ENCODE measurements around the gene HK3.

Gene HK3, protein sequence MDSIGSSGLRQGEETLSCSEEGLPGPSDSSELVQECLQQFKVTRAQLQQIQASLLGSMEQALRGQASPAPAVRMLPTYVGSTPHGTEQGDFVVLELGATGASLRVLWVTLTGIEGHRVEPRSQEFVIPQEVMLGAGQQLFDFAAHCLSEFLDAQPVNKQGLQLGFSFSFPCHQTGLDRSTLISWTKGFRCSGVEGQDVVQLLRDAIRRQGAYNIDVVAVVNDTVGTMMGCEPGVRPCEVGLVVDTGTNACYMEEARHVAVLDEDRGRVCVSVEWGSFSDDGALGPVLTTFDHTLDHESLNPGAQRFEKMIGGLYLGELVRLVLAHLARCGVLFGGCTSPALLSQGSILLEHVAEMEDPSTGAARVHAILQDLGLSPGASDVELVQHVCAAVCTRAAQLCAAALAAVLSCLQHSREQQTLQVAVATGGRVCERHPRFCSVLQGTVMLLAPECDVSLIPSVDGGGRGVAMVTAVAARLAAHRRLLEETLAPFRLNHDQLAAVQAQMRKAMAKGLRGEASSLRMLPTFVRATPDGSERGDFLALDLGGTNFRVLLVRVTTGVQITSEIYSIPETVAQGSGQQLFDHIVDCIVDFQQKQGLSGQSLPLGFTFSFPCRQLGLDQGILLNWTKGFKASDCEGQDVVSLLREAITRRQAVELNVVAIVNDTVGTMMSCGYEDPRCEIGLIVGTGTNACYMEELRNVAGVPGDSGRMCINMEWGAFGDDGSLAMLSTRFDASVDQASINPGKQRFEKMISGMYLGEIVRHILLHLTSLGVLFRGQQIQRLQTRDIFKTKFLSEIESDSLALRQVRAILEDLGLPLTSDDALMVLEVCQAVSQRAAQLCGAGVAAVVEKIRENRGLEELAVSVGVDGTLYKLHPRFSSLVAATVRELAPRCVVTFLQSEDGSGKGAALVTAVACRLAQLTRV

DNA sequence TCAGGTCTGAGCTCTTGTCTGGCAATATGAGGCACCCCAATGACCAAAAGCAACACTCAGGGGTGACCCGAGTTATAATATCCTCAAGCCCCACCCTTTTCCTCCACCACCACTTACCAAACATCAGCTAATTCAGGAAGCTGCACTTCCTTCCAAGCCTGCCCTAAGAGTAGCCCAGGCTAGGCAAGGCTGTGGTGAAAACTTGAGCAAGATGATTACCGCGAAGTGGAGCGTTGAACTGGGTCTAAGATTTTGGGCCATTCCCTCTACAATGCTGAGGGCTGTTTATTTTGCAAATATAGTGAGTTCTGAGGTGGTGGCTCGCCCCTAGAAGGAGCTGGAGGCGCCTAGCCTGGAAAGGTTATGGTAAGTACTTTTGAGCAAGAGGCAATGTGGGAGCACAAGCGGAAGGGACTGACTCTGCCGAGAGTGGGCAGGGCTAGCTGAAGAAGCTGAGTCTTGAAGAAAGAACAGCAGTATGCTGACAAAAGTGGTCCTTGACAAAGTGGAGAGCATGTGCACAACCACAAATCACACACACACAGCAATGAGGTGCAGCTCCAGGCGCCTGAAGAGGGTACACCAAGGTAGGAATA, at the start of gene HK3:
Gene HK3, minus strand, starts transcription at position 51 of the 596 bp plus-strand sequence. CDS start 3,187 bp downstream, outside the sequence.
- in situ Hi-C loops (cut with MboI; ENCODE audit: low sequenced_read_pairs): no loop called here

DNA sequence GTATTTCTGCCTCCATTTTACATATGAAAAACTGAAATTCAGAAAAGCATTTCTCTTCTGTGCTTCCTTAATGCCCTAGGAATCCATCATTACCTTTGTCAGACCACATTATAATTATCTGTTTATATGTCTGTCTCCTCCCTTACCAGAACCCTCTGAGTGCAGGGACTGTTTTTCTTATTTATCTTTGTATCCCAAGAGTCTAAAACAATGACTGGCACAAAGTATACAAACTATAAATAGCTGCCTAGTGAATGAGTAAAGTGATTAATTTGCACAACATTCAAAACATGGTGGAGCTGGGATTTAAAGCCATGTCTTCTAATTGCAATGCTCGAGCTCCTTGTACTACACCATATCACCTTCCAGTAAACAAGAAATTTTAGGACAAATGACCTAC, 49.3 kb upstream of the HK3 start:
- in situ Hi-C loops (cut with MboI; ENCODE audit: low sequenced_read_pairs): no loop called here

DNA sequence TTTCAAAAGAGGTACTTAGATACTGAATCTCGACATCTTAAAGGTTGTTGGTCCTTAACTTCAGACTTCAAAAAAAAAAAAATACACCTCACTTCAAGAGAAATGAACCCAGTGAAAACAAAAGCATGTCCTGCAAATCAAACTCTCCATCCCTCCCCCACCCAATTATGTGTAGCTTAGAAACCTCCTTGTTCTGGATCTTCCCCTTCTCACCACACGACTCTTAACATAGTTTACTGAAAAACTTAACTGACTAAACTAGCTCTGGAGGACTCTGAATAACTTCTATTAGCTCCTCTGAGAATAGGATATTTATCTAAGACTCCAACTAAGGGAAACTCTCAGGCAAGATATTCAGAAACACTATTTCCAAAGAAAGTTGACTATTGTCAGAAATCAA, 48.7 kb upstream of the HK3 start:
- in situ Hi-C loops (cut with MboI; ENCODE audit: low sequenced_read_pairs): no loop called here

DNA sequence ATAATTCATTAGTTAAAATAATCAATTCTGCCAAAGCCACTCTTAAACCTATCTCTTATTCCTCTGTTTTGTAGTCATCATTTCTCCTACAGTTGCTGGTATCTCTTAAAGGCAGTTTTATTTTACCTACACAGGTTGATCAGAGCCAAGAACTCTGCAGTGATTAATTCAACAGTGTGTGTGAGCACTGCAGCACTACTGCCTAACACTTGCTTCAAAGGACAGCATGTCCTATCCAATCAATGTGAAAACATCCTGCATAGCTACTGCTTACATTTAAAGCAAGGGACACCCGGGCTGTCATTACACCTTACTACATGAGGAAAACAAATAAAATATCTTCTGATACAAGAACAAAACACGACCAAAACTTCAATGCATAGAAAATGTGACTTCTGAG, 45.1 kb upstream of the HK3 start:
- in situ Hi-C loops (cut with MboI; ENCODE audit: low sequenced_read_pairs): no loop called here

DNA sequence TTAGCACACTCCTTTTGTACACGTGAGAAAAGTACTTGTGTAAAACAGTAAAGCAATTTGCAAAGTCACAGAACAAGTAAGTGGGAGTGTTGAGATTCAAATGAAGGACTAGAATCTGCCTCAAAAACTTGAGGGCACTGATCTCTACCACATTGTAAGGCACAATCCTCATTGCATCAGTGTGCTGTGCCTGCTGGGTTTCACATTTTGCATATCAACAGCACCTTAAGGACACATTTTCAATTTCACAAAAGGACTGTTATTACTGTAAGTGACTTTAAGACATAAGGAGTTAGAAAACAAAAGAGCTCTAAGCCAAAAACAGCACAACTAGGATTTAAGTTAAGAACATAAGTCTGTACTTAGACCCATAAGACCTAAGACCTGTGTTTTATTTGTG, 44.7 kb upstream of the HK3 start:
- in situ Hi-C loops (cut with MboI; ENCODE audit: low sequenced_read_pairs): no loop called here

DNA sequence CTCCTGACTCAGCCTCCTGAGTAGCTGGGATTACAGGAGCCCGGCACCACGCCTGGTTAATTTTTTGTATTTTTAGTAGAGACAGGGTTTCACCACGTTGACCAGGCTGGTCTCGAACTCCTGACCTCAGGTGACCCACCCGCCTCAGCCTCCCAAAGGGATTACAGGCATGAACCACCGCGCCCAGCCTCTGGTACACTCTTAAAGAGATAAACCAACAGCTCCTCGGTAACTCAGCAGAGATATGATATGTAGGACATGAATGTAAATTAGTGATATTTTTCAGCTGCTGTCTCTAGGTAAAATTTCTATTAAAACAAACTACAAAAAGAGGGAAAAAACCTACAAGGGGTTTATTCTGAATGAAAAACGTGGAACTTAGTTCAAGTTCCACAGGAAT, 42.8 kb upstream of the HK3 start:
- in situ Hi-C loops (cut with MboI; ENCODE audit: low sequenced_read_pairs): no loop called here

DNA sequence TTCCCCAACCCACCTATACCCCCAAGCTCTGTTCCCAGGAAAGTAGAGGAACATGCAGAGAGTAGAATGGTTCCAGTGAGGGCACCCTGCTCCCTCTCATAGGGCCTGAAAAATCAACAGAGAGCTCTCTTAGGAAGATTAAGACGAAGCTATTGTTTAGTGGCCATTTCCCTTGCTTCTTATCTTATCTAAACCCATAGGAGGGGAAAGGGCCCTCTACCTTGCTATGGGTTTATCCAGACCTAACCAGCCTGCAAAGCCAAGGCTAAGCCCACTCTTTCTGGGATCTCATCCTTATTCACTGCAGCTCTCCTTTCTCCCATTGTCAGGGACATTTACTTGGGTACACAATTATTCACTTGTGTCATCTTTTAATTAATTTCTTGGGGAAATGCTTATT, 39.3 kb upstream of the HK3 start:
- in situ Hi-C loops (cut with MboI; ENCODE audit: low sequenced_read_pairs): no loop called here

DNA sequence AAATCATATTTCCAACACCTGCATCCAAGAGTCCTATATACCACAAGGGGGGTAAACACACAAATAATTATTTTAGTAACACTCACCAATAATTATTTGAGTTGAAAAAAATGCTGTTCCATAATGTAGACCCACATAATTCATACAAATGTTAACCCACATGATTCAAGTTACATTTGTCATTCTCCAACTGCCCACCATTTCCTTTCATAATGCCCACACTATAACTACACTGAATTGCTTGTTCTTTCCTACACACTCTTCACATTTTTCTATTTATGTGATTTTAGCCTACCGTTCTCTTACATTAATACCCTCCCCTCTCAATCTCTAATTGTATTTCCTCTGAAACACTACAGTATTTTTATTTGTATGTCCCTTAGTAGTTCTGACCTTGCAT, 35.9 kb upstream of the HK3 start:
- in situ Hi-C loops (cut with MboI; ENCODE audit: low sequenced_read_pairs): no loop called here

DNA sequence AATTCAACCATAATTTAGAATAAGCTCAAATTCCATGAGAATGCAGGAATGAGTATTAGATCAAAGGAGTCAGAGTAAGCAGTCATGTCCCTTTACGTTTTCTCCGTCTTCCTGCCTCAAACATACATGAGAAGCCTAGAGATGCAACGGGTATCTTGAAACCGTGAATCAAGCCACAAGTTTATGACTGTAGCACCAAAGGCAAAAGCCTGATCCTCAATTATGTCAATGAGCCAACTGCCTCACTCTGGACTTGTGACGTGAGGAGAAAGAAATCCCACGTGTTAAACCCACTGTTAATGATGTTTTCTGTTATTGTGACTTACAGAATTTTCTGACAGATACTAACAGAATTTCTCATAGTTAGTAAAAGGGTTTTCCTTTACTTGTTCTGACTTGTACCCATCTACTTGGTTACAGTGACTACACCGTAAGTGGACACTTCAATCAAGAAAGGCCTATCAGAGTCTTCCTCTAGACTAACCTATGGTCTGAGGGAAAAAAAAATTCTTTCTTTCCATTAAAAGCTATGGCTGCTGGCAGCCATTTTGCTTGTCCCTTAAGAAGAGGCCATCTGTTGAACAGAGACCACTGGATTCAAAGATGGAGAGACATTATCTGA, 35.3 kb upstream of the HK3 start:
- in situ Hi-C loops (cut with MboI; ENCODE audit: low sequenced_read_pairs): no loop called here

DNA sequence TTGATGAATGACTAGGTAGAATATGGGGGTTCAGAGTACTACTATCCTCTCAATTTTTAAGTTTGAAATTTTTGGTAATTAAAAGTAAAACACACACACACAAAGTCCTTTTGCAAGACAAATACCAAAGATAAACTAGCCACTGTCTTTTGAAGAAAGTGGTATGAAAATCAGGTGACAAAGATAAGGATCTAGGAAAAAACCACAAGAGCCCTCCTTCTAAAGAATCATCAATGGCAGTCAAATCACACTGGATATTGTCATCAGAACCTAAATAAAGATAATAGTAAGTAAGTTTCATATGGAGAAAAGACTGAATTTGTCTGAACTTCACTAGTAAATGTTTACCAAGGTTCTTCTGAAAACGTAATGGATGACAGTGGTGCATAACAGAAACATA, 30.5 kb upstream of the HK3 start:
- in situ Hi-C loops (cut with MboI; ENCODE audit: low sequenced_read_pairs): no loop called here

DNA sequence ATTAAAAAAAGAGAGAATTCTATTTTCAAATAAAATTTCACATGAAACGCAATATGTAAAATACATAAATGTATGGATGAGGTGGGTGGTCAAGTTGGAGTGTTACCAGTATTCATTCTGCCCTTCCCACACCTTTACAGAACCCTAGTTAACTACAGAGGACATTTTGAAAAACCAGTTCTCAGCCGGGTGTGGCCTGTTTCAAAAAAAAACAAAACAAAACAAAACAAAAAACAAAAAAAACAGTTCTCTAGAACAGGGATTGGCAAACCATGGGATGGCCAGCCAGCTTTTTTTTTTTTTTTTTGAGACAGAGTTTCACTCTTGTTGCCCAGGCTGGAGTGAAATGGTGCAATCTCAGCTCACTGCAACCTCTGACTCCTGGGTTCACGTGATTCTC, 28.4 kb upstream of the HK3 start:
- in situ Hi-C loops (cut with MboI; ENCODE audit: low sequenced_read_pairs): no loop called here

DNA sequence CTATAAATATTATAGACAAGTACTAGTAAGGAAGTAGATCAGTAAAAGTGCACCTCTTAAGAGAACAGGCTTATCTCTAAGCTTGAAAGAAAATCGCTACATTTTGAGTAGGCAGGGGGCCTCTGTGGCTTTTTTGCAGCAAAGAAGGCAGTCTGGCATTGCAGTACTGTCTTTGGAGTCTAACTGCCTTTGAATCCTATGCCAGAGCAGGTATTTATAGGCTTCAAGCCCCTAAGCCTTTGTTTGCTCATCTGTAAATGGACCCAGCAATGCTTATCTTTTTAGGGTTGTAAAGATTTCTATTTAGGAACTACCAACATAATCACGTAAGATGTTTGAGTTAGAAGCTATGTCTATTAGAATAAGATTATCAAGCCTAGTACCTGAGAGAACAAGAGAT, 23.7 kb upstream of the HK3 start:
- in situ Hi-C loops (cut with MboI; ENCODE audit: low sequenced_read_pairs): no loop called here

DNA sequence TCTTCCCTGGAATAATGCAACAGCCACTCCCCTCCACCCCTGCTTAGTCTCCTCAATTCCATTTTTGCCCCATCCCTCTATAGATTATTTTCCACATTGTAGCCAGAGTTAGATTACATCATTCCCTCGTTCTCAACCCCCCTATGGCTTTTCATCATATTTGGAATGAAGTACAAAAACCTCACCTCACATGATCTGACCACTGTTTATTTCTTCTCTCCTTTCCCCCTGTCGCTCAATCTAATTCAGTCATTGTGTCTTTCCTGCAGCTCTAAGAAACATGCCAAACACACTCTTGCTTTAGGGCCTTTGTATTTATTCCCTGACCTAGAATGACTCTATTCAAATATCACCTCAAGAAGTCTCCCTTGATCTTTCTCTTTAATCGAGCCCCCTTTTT, 22.6 kb upstream of the HK3 start:
- in situ Hi-C loops (cut with MboI; ENCODE audit: low sequenced_read_pairs): no loop called here

DNA sequence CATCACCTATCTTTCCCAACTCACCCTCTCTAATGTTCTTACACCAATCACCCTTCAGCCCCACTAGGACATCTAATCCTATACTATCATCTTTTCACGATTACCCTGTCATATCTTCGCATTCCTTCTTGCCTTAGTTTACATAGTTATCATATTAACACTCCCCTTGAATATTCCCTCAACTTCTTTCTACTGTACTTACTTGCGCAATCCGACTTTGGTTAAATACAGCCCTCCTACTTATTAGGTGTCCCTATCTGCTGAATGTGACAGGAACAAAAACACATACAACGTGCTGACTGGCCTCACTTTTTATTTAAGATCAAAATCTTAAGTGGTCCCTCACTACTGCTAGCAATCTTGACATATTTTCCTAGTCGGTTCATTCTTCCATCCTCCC, 19.5 kb upstream of the HK3 start:
- in situ Hi-C loops (cut with MboI; ENCODE audit: low sequenced_read_pairs): no loop called here

DNA sequence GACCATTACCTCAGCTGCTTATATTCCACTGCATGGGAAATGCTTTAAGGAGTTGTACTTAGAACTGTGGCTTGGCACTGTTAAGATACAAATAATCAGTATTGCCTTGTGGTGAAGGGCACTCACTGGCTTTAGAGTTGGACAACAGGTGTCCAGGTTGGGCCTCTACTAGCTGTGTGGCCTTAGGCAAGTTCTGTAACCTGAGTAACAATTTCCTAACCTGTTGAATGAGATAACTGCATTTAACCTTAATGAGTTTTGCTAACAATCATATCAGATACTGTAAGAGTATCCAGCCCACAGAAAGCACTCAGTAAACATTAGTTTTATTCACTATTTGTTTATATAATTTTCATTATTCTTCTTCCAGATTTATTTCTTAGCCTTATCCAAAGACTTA, 17.2 kb upstream of the HK3 start:
- in situ Hi-C loops (cut with MboI; ENCODE audit: low sequenced_read_pairs): no loop called here

DNA sequence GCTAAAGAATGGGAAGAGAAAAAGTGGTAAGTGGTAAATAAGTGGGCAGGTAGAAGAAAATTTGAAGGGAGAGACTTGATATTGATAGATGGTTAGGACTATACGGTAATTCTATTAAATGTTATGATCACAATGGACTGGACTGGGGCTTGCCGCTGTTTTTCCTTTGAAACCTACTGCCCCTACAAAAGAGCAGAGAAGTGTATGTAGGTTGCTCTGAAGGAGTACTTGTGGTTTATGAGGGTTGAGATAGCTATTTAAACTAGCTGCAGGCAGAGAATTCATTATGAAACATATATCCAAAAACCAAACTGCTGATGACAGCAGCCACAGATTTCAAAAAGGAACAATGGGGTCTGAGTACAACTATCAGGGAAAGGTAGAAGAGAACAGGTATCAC, 16.8 kb upstream of the HK3 start:
- in situ Hi-C loops (cut with MboI; ENCODE audit: low sequenced_read_pairs): no loop called here

DNA sequence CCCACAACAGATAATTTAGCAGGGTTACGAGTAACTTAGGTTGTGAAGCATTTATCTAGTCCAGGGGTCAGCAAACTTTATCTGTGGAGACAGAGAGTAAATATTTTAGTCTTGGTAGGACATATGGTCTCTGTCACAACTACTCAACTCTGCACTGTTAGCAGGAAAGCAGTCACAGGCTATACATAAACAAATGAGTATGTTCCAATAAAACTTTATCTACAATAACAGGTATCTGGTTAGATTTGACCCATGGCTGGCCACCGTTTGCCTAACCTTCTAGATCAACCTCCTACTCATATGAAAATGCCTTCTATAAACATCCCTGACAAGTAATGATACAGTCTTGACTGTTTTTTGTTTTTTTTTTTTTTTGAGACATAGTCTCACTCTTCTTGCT, 13.0 kb upstream of the HK3 start:
- in situ Hi-C loops (cut with MboI; ENCODE audit: low sequenced_read_pairs): no loop called here

DNA sequence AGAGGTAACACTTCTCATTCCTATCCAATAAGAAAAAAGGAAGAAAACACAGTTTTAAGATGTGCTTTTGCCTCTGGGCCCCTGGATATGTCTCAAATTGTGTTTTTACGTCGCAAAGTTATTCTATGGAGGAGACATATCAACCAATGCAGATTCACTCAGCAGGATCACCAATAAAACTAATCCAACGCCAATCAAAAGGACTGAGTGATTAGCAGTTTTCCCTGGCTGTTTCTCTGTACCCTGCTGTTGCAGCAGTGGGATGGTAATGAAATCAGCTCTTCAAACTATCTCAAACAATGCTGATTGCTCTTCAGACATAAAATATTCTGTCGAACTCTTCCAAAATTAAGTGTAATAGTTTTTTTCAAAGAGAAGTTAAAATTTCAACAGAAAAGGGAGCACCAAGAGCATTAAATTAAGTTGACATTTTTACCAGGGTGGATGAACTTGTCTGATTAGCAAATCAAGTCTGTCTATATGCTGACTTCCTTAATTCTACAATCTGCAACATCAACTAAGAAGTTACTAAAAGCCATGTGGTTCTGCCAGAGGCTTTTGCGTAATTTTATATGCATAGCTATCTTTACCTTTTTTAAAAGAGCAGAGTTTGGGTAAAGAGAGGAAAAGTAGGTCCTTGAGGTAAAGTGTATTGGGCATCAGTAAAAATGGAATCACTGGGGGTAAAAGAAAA, 9.7 kb upstream of the HK3 start:
- in situ Hi-C loops (cut with MboI; ENCODE audit: low sequenced_read_pairs): no loop called here

DNA sequence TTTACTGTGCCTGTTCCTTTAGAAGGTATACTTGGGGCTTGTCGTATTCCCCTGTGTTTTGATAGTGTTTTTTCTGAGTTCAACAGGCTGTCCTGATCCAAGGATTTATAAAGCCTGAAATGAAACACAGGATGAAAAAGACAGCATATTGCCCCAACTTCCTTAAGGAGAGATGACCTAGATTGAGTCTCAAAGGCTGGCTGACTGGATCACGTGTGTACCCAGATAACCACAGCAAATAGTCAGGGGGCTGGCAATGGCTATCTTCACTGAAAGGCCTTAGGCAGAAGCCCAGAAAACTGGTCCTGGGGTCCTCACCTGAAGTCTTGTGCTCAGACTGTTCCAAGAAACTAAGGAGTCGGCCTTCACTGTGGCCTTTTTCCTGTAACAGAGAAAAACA, 7.7 kb upstream of the HK3 start:
- in situ Hi-C loops (cut with MboI; ENCODE audit: low sequenced_read_pairs): no loop called here

DNA sequence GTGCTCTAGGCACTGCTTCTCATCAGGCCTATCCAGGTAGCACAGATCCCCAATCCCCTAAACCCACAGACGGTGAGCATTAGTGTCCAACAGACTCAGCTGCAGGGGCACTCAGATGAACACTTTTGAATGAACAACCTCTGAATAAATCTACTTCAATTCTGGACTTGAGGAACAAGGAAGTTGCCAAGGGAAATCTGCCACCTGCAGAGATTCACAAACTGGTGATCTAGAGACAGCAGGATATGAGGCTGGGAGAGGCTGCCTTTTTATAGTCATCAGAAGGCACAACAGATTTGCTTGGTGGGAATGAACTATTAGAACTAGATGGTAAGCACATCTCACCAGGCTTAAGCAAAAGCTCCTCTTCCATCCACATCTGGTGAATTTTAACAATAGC, 7.0 kb upstream of the HK3 start:
- in situ Hi-C loops (cut with MboI; ENCODE audit: low sequenced_read_pairs): no loop called here

DNA sequence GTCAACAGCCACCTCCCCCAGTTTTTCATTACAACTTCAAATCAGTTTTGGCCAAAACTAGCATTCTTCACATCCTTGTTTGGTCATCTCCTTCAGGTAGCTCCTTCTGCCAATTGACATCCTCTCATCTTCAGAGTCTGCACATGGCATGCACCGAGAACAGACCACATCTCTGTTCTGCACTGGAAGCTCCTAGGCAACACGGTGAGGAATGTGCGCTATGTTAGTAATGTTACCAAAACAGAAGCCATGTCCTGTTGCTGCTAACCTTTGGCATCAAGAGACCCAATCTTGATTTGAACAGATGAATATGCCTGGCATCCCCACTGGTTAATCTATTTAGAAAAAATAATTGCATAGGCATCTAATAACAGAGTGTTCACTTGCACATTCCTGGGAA, 5.1 kb upstream of the HK3 start:
- in situ Hi-C loops (cut with MboI; ENCODE audit: low sequenced_read_pairs): no loop called here
